Naive B cell (primary cell): Measurements from ENCODE around the gene HMCN2. TPM values are rescaled to one million over a fixed set of nuclear protein-coding genes. Genes with fewer than 3 reads are reported as not detected.
A peak's percentile ranks its signal among the peaks of the same experiment; 100 is the strongest.
"Not testable (repeated sequence)": the region's sequence is repeated elsewhere in the genome, so short reads cannot be mapped to it uniquely, and the experiment has no call there.

ENCODE experiments used
- ATAC-seq, 2 donors: fragments of 150-1000 bp; cut with Tn5 transposase; 2 replicates each; pipeline ENCODE4 v1.10.0; 2021; ENCODE audit warnings: low read depth in 2 of 2, mild to moderate bottlenecking in 2 of 2, moderate library complexity in 2 of 2
- DNase-seq: peaks from one replicate; pipeline ENCODE4 v3.0.0; 2022
- H3K27ac Mint-ChIP-seq, 6 donors: one replicate each; pipeline ENCODE4 v1.8.0; 2020 to 2022; ENCODE audit warnings: mild to moderate bottlenecking in 6 of 6, mixed read lengths in 6 of 6, moderate library complexity in 5 of 6, inconsistent platforms in 2 of 6
- H3K27me3 Mint-ChIP-seq, 3 donors: one replicate each; pipeline ENCODE4 v1.8.0; 2021 to 2022; ENCODE audit warnings: mixed read lengths in 3 of 3, mild to moderate bottlenecking in 1 of 3
- H3K36me3 Mint-ChIP-seq, 2 donors: one replicate each; pipeline ENCODE4 v1.8.0; 2020 to 2022; ENCODE audit warnings: mixed read lengths in 2 of 2, inconsistent platforms in 1 of 2, mild to moderate bottlenecking in 1 of 2
- H3K4me1 Mint-ChIP-seq, 3 donors: one replicate each; pipeline ENCODE4 v1.8.0; 2020 to 2022; ENCODE audit warnings: mixed read lengths in 3 of 3, inconsistent platforms in 1 of 3, mild to moderate bottlenecking in 1 of 3, moderate library complexity in 1 of 3
- H3K4me3 Mint-ChIP-seq, 8 donors: one replicate each; pipeline ENCODE4 v1.8.0; 2020 to 2022; ENCODE audit warnings: mild to moderate bottlenecking in 8 of 8, mixed read lengths in 8 of 8, moderate library complexity in 8 of 8, inconsistent platforms in 2 of 8
- H3K9me3 Mint-ChIP-seq, 7 donors: one replicate each; pipeline ENCODE4 v1.8.0; 2020 to 2022; ENCODE audit warnings: mixed read lengths in 7 of 7, mild to moderate bottlenecking in 5 of 7, inconsistent platforms in 2 of 7, moderate library complexity in 1 of 7
- polyA plus RNA-seq, 6 donors: library from polyadenylated mRNA; unstranded; fragments of 300-500 nt; fragmentation: Illumina TruSeq; gene quantifications; one replicate each; pipeline ENCODE4 v1.2.3, GENCODE V29; 2021; ENCODE audit warnings: low read depth in 6 of 6

Gene HMCN2
- polyA plus RNA-seq, 6 donors from 2014 or later = not detected

DNA sequence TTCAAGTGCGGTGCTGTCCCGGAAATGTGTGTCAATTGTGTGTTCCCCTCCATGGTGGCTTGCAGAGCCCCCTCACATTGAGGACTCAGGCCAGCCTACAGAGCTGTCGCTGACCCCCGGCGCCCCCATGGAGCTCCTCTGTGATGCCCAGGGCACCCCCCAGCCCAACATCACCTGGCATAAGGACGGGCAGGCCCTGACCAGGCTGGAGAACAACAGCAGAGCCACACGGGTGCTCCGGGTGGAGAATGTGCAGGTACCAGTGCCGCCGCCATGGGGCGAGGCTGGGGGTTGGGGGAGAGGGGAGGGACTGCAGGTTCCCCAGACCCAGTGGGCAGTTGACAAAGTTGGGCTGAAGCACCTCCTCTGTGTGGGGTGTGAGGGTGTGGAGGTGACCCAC is 128.8 kb downstream of the HMCN2 start:
- Mint-ChIP-seq H3K4me1 (no peaks in the 10 kb centered on the region), H3K36me3 (no peaks in the 10 kb centered on the region), H3K4me3 (no peak overlapping the region), H3K27me3 (peaks cover 4 to 14% (median 13%) of the 10 kb centered on the region in 3 donors), H3K27ac (no peak overlapping the region), H3K9me3 (peaks cover 0 to 6% (median 3%) of the 10 kb centered on the region in 7 donors)
- no peak for ATAC-seq
- DNase-seq = no peak

- no peaks in the 10 kb centered on the region for H3K36me3 Mint-ChIP-seq
- peaks cover 0 to 6% (median 3%) of the 10 kb centered on the region in 7 donors for H3K9me3 Mint-ChIP-seq
- H3K27ac Mint-ChIP-seq = no peak overlapping the region
- ATAC-seq = no peak
- H3K4me3 Mint-ChIP-seq = no peak overlapping the region
- H3K4me1 Mint-ChIP-seq = no peaks in the 10 kb centered on the region
- DNase-seq = no peak
- H3K27me3 Mint-ChIP-seq = peaks cover 4 to 18% (median 13%) of the 10 kb centered on the region in 3 donors
Measured at GRCh38 chr9:130394814-130395470, 129.4 kb downstream of the HMCN2 start.

DNA sequence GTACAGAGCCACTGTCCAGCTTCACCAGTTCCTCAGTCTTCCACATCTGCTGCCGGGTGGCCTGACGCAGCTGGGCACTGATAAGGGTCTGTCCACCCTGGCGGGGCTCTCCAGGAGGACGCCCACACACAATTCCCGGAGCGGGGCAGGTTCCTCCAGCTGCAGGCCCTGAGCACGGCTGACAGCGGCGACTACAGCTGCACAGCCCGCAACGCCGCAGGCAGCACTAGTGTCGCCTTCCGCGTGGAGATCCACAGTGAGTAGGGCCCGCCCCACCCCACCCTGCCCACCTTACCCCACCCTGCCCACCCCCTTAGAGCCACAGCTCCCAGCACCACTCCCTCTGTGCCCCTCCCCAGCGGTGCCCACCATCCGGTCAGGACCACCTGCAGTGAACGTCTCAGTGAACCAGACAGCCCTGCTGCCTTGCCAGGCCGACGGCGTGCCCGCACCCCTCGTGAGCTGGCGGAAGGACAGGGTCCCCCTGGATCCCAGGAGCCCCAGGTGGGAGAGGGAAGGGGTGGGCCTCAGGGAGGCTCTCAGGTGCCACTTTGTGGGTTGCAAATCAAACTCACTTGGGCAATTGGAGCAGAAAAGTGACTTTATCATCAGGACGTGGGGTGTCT is 130.4 kb downstream of the HMCN2 start:
- DNase-seq = no peak
- Mint-ChIP-seq H3K27me3 (peaks cover 4 to 20% (median 5%) of the 10 kb centered on the region in 3 donors), H3K27ac (no peak overlapping the region), H3K9me3 (peaks cover 0 to 6% (median 3%) of the 10 kb centered on the region in 7 donors), H3K4me3 (no peak overlapping the region), H3K36me3 (no peaks in the 10 kb centered on the region), H3K4me1 (no peaks in the 10 kb centered on the region)
- no peak for ATAC-seq

DNA sequence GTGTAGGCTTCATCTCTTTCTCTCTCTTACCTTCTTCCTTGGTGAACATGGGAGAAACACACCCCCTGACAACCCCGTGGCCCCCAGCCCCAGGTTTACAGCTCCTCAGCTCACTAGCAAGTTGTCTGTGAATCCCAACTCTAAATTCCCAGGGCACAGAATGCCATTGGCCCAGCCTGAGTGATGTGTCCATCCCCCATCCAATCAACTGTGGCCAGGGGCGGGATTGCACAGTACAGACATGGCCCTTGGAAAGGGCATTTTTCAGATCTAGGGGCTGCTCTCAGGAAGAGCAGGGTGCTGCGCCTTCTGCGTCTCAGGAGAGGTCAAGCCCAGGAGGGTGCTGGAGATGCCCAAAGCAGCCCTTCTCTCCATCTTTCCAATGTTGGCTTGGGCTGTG is 131.0 kb downstream of the HMCN2 start:
- Mint-ChIP-seq H3K4me3 (peak overlapping the region in 1 of 8 donors; percentile 5), H3K27ac (no peak overlapping the region), H3K4me1 (no peaks in the 10 kb centered on the region), H3K27me3 (peaks cover 4 to 20% (median 5%) of the 10 kb centered on the region in 3 donors), H3K36me3 (no peaks in the 10 kb centered on the region), H3K9me3 (peaks cover 0 to 6% (median 3%) of the 10 kb centered on the region in 7 donors)
- ATAC-seq = no peak
- DNase-seq = no peak

GRCh38 chr9:130398487-130399240 is 133.1 kb downstream of the HMCN2 start:
- DNase-seq = no peak
- Mint-ChIP-seq H3K27me3 (peaks cover 0 to 12% (median 4%) of the 10 kb centered on the region in 3 donors), H3K36me3 (no peaks in the 10 kb centered on the region), H3K27ac (peak overlapping the region in 1 of 6 donors; percentile 22), H3K4me3 (no peak overlapping the region), H3K9me3 (peaks cover 0 to 6% (median 3%) of the 10 kb centered on the region in 7 donors), H3K4me1 (no peaks in the 10 kb centered on the region)
- no peak for ATAC-seq

- peaks cover 0 to 16% (median 4%) of the 10 kb centered on the region in 3 donors for H3K27me3 Mint-ChIP-seq
- H3K4me1 Mint-ChIP-seq = no peaks in the 10 kb centered on the region
- peaks cover 0 to 6% (median 3%) of the 10 kb centered on the region in 7 donors for H3K9me3 Mint-ChIP-seq
Measured at GRCh38 chr9:130399768-130400167, 134.2 kb downstream of the HMCN2 start.

DNA sequence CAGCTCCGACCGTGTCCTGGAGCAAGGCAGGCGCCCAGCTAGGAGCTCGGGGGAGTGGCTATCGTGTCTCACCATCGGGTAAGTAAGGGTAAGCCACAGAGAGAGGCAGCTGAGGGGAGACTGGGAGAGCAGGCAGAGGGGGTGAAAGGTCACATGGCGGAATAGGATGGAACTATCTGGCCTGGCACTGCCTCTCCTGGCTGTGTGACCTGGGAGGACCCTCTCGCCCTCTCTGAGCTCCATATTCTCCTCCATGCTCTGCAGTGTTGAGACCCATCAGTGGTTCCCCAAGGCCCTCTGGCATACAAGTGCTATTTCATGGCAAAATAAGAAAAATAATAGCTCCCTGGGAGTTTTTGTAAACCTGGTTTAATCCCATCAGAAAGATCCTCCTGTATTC is 135.3 kb downstream of the HMCN2 start:
- DNase-seq (no peak), ATAC-seq (no peak)
- peaks cover 0 to 16% (median 4%) of the 10 kb centered on the region in 3 donors for H3K27me3 Mint-ChIP-seq

More at GRCh38 chr9:130399768-130400167, 134.2 kb downstream of the HMCN2 start:
- no peak for ATAC-seq
- Mint-ChIP-seq H3K36me3 (no peaks in the 10 kb centered on the region), H3K4me3 (no peak overlapping the region), H3K27ac (no peak overlapping the region)
- no peak for DNase-seq

GRCh38 chr9:130401742-130402141 is 136.2 kb downstream of the HMCN2 start:
- H3K27me3 Mint-ChIP-seq = peaks cover 0 to 16% (median 4%) of the 10 kb centered on the region in 3 donors
- DNase-seq, H3K4me1 Mint-ChIP-seq, ATAC-seq, H3K36me3 Mint-ChIP-seq, H3K27ac Mint-ChIP-seq, H3K4me3 Mint-ChIP-seq, H3K9me3 Mint-ChIP-seq: not testable (repeated sequence)

More for the DNA sequence above, 135.3 kb downstream of the HMCN2 start:
- Mint-ChIP-seq H3K4me3 (no peak overlapping the region), H3K27ac (no peak overlapping the region), H3K4me1 (no peaks in the 10 kb centered on the region), H3K9me3 (peaks cover 0 to 6% (median 3%) of the 10 kb centered on the region in 7 donors), H3K36me3 (no peaks in the 10 kb centered on the region)

- ATAC-seq = no peak
- no peaks in the 10 kb centered on the region for H3K9me3 Mint-ChIP-seq
- H3K36me3 Mint-ChIP-seq = no peaks in the 10 kb centered on the region
- no peaks in the 10 kb centered on the region for H3K4me1 Mint-ChIP-seq
- H3K27me3 Mint-ChIP-seq = peaks cover 0 to 16% (median 0%) of the 10 kb centered on the region in 3 donors
- no peak overlapping the region for H3K27ac Mint-ChIP-seq
- H3K4me3 Mint-ChIP-seq = peak overlapping the region in 1 of 8 donors; percentile 15
- no peak for DNase-seq
Measured at GRCh38 chr9:130402243-130402642, 136.7 kb downstream of the HMCN2 start.

DNA sequence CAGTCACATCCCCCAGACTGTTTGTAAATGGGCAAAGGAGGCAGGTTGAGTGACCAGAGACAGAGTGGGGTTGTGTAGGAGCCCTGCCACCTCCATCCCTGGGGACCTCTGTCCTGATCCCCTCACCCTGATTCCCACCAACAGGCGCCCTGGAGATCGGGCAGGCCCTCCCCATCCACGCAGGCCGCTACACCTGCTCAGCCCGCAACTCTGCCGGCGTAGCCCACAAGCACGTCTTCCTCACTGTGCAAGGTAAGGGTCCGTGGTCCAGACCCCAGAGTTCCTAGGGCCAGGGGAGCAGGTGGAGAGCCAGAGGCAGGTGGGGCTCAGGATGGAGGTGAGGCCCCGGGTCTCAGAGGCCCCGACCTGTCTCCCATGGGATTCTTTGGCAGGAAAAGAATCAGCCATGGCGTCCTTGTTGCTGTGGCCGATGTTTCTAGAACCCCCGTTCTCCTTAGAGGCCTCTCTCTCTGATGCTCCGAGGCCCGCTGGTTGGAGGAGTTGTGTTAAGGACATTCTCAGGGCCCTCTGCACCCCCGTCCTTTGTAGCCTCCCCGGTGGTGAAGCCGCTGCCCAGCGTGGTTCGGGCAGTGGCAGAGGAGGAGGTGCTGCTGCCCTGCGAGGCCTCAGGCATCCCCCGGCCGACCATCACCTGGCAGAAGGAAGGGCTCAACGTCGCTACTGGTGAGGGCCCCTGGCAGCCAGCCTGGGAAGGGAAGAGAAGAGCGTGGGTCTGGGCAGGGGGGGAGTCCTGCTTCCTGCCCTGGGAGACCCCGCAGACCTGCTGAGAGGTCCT is 137.3 kb downstream of the HMCN2 start:
- Mint-ChIP-seq H3K4me1 (no peaks in the 10 kb centered on the region), H3K4me3 (peak overlapping the region in 1 of 8 donors; percentile 15), H3K36me3 (no peaks in the 10 kb centered on the region), H3K27me3 (peaks cover 0 to 16% (median 0%) of the 10 kb centered on the region in 3 donors), H3K27ac (no peak overlapping the region), H3K9me3 (no peaks in the 10 kb centered on the region)
- no peak for DNase-seq
- ATAC-seq = no peak

DNA sequence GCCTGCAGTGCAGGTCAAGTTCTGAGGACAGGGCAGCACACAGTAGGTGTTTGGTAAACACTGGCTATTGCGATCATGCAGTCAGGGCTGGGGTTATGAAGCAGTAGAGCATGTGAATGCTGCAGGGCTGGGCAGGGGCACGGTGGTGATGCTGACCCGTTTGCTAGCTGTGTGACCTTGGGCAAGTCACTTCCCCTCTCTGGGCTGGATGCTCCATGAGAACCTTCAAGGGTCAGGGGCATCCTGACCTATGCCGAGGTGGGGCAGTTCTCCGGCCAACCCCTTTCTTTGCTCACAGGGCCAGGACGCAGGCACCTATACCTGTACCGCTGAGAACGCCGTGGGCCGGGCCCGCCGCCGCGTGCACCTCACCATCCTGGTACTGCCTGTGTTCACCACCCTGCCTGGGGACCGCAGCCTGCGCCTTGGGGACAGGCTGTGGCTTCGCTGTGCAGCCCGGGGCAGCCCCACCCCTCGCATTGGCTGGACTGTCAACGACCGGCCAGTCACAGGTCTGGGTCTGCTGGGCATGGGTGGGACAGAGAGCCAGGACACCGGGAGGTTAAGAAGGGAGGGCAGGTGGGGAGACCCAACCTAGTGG is 140.2 kb downstream of the HMCN2 start:
- DNase-seq (no peak), ATAC-seq (no peak)
- no peak overlapping the region for H3K27ac Mint-ChIP-seq
- H3K36me3 Mint-ChIP-seq = no peaks in the 10 kb centered on the region
- H3K27me3 Mint-ChIP-seq = peaks cover 0 to 10% (median 0%) of the 10 kb centered on the region in 3 donors
- no peaks in the 10 kb centered on the region for H3K4me1 Mint-ChIP-seq
- no peaks in the 10 kb centered on the region for H3K9me3 Mint-ChIP-seq
- H3K4me3 Mint-ChIP-seq = no peak overlapping the region

DNA sequence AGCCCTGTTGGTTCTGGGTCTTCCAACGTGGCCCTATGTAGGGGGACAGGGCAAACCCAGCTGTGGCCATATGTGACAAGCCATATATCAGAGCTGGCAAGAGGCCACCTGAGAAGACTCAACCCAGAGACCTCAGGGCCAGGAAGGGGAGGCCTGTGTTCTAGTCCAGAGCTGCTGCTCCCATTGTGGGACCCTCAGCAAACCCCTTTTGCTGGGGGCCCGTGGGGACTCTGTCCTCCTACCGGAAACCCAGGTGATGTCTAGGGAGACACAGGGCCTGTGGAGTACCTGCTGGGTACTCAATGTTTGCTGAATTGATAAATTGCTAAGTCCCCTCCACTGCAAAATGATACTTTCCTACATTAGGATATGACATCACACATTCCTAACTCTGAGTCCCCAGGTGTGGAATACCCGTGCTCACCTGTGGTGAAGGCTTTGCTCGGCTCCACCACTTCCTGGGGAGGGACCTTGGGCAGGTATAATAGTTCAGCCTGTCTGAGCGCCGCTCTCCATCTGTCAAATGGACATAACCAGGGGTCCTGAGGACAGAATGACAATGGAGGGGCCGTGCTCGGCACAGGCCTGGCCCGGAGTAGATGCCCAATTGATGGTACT is 140.8 kb downstream of the HMCN2 start:
- Mint-ChIP-seq H3K36me3 (no peaks in the 10 kb centered on the region), H3K4me3 (no peak overlapping the region), H3K9me3 (no peaks in the 10 kb centered on the region), H3K27ac (no peak overlapping the region), H3K27me3 (peaks cover 0 to 10% (median 0%) of the 10 kb centered on the region in 3 donors), H3K4me1 (no peaks in the 10 kb centered on the region)
- ATAC-seq = no peak
- no peak for DNase-seq
